HuH-7.5 (cell line): ENCODE results near the gene MAGOH.
"Not testable (repeated sequence)": the region's sequence is repeated elsewhere in the genome, so short reads cannot be mapped to it uniquely, and the experiment has no call there.

Experiments
- DNase-seq: peaks from one replicate; pipeline ENCODE4 v3.0.0; 2011; ENCODE audit warnings: low spot score

MAGOH gene

DNA sequence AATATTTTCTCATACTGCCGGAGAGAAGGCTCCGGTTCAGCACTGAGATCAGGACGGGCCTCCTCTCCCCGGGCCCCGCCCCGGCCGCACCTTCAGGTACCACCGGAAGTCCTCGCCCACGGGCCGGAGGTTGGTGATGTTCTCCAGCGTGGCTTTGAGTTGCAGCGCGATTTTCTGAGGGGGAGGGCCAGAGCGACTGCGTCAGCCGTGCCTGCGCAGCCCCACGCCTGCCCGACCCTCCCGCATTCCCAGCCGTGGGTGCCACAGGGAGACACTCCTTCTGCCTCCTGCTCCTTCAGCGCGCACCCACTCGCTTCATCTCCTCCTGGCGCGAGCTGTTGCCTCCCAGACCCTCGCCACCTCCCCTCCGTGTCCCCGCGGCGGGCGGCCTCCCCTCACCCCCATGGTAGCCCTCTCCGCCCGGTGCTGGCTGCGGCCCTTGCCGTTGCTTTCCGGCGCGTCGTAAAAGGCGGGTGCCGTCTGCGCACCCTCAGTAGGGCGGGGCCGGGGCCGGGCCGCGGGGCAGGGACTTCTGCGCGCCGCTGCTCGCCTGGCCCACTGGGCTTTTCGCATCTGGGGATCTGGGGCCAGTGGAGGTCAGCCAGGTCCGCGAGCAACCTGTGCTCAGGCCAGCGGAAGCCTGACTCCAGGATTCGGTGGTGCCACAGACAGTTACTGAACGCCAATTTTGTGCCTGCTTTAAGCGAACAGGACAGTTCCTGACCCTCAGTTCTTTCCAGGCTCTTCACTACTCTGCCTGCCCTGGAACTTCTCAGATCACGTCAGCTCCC is 18.0 kb downstream of the MAGOH start, which contains the start of gene CZIB:
Gene CZIB, minus strand, starts transcription at position 464 of the 791 bp plus-strand sequence. Its CDS starts 59 bp downstream, at position 405.
- peak; percentile 77 for DNase-seq

DNA sequence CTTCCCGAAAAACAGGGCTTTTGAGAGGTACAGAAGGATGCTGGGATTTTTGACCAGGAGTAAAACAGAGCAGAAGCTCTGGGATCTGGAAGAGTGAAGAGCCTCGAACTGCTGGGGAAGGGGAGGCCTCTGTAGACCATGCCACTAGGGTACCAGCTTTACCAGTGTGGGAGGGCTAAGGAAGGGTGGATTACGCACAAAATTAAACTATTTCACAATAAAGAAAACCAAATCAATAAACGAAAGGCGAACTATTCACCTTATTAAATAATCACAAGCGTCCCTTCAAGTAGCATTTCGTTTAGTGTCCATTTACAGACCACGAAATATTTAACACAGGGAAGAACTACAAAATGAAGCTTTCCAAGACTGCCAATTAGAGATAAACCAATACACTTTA is 18.6 kb downstream of the MAGOH start:
- DNase-seq = no peak

DNA sequence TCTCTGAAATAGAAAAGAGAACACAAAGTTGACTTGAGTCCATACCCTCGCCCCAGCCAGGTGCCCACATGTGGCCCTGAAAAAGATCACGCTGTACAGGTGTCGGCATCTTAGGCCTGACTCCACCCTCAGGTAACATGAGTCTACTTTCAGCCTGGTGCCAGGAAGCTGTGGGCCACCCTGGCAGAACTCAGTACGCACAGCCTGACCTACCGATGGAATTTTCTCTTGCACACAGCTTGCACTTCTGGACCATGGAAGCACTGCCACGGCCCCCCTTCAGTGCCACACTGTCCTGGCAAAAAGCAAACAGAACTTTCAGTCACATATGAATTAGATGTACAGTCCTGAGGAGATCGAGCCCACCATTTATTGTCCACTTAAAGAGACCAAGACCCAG is 20.1 kb downstream of the MAGOH start:
- DNase-seq = no peak

DNA sequence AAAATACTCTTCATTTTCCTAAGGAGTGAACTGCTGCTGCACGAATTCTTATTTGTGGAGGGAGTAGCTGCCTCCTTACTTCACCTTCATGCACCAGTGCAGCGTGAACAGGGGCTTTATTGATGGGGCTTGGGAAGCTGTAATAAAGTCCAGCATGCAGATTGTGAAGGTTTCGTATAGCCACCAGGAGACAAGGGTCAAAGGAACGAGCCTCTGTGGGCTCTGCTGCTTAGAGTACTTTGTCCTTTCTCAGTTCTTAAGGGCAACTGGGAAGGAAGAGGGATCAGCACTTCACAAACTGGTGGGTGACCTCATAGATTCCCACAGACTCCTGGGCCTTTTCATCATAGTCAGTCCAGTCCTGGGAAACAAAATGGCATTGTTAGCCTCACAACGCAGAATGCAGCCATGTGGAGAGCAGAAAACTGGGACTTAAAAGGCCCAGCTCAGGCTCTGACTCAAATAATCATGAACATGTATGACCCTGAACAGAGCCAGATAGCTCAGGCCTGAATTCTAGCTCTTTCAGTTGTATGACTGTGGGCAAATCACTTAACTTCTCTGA is 23.9 kb downstream of the MAGOH start:
- no peak for DNase-seq

DNA sequence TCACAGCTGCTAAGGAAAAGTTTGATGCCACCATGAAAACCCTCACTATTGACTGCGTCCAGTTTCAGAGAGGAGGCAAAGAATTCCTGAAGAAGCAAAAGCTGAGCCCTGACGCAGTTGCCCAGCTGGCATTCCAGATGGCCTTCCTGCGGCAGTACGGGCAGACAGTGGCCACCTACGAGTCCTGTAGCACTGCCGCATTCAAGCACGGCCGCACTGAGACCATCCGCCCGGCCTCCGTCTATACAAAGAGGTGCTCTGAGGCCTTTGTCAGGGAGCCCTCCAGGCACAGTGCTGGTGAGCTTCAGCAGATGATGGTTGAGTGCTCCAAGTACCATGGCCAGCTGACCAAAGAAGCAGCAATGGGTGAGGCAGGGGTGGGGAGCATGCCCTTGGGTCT is 27.4 kb downstream of the MAGOH start:
- DNase-seq = no peak

DNA sequence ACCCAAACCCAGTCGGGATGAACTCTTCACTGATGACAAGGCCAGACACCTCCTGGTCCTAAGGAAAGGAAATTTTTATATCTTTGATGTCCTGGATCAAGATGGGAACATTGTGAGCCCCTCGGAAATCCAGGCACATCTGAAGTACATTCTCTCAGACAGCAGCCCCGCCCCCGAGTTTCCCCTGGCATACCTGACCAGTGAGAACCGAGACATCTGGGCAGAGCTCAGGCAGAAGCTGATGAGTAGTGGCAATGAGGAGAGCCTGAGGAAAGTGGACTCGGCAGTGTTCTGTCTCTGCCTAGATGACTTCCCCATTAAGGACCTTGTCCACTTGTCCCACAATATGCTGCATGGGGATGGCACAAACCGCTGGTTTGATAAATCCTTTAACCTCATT is 28.0 kb downstream of the MAGOH start:
- DNase-seq = no peak

DNA sequence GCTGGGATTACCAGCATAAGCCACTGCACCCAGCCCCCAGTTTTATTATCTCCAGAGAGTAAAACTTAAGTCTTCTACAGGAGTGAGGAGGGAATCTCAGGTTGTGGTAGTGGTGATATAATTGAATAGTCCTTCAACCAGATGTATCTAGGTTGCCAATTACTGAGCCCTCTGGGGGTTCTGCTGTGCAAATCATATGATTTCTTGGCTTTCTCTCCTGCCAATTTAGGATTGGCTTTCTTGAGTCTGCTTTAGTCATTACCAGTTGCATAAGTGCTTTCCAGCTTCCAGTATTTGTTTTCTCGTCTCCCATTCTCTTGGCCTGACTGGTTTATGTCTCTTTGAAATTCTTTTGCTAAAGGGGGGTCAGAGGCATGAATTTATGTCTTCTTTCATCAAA is 30.6 kb downstream of the MAGOH start:
- no peak for DNase-seq

DNA sequence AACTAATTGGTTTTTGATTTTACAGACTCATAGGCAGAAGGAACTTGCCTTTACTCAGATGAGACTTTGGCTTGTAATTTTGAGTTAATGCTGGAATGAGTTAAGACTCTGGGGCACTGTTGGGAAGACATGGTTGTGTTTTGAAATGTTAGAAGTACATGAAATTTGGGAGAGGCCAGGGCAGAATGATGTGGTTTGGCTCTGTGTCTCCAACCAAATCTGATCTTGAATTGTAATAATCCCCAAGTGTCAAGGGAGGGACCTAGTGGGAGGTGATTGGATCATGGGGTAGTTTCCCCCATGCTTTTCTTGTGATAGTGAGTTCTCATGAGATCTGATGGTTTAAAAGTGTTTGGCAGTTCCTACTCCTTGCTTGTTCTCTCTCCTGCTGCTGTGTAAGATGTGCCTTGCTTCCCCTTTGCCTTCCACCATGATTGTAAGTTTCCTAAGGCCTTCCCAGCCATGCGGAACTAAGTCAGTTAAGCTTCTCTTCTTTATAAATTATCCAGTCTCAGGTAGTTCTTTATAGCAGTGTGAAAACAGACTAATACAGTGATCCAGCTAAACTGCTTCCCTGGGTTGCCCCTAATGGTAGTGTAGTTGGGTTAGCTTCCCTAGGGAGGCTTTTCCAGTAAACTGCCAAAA is 31.5 kb downstream of the MAGOH start:
- DNase-seq = no peak

DNA sequence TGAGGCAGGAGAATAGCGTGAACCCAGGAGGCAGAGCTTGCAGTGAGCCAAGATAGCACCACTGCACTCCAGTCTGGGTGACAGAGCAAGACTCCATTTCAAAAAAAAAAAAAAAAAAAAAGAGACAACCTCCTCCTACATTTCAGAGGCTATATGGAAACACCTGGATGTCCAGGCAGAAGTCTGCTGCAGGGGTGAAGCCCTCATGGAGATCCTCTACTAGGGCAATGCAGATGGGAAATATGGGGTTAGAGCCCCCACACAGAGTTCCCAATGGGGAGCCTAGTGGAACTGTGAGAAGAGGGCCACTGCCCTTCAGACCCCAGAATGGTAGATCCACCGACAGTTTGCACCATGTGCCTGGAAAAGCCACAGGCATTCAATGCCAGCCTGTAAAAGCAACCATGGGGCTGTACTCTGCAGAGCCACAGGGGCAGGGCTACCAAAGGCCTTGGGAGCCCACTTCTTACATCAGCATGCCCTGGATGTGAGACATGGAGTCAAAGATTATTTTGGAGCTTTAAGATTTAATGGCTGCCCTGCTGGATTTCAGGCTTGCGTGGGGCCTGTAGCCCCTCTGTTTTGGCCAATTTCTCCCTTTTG is 32.1 kb downstream of the MAGOH start:
- DNase-seq = not testable (repeated sequence)

DNA sequence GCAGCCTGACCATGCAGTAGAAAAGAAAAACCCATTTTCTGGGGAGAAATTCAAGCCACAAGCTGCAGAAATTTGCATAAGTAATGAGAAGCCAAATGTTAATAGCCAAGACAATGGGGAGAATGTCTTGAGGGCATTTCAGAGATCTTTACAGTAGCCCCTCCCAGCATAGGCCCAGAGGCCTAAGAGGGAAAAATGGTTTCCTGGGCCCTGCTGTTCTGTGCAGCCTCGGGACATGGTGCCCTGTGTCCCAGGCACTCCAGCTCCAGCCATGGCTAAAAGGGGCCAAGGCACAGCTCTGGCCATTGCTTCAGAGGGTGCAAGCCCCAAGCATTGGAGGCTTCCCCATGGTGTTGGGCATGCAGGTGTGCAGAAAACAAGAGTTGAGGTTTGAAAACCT is 32.8 kb downstream of the MAGOH start:
- not testable (repeated sequence) for DNase-seq

DNA sequence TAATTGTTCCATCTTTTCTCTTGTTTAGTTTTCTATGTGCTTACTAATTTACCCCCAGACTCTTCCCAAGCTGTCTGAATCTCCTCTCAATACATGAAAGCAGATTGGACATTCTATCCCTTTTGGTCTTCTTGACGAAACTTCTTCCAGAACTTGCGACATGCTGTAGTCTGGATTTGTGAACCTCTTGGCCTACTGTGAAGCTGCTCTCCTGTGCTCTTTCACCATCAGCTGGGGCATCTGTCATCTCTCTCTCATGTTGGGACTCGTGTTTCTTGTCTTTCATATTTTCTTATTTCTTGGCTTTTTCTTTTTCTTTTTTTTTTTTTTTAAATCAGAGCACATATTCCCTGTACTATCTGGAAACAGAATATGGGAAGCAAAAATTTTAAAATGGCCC is 34.9 kb downstream of the MAGOH start:
- DNase-seq = no peak

DNA sequence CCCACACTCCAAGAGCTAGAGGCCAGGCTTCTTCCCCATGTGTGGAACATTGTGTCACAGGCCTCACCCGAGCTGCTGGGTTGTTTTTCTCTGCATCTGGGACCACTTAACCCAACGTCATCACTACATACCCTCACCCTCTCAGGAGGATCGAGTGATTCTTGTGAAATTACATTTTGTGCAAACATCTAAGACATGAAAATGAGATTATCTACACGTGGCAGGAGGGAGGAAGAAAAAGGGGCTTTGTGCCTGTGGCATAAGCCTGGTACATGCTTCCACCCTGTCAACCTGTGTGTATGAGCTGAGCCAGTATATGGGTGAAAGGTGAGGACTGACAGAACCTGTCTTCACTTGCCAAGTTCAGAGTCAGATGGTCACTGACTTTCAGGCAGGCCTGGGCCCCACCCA is 40.1 kb downstream of the MAGOH start:
- DNase-seq = no peak

DNA sequence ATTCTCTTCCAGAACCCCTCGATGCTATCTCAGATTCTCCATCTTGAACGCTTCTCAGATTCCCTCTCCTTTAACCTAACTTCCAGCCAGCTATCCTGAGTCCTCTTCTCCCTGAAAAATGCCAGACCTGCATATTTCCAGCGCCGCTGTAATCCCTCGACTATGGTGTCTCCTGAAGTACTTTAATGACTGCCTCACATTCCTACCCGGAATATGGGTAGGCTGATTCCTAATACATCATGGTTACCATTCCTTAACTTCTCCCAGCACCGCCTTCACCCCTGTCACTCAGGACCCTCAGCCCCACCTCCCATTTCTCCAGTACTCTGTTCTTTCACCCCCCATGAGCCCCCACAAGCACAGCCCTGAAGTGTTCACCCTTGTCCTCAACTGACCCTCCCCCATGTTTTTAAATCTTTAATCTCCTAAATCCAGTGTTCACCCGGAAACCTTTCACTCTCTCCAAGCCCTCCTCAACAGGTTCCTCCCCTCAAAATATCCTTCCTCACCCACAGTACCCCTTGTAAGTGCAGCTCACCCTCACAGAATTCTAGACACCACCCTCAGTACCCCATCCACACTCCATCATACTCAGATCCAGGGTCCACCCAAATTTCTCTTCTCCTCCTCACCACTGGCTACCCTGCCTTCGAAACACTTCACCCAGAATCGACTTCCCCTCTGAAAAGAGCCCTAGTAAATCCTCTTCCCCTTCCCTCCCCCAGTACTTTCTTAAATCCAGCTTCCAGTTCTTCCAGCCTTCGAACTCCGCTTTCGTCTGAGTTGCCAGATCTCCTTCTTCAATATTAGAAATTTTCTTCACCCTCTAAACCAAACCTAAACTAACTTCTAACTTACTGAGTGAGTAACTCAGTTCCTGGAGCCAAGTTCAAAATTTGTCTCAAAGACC is 40.8 kb downstream of the MAGOH start:
- no peak for DNase-seq

DNA sequence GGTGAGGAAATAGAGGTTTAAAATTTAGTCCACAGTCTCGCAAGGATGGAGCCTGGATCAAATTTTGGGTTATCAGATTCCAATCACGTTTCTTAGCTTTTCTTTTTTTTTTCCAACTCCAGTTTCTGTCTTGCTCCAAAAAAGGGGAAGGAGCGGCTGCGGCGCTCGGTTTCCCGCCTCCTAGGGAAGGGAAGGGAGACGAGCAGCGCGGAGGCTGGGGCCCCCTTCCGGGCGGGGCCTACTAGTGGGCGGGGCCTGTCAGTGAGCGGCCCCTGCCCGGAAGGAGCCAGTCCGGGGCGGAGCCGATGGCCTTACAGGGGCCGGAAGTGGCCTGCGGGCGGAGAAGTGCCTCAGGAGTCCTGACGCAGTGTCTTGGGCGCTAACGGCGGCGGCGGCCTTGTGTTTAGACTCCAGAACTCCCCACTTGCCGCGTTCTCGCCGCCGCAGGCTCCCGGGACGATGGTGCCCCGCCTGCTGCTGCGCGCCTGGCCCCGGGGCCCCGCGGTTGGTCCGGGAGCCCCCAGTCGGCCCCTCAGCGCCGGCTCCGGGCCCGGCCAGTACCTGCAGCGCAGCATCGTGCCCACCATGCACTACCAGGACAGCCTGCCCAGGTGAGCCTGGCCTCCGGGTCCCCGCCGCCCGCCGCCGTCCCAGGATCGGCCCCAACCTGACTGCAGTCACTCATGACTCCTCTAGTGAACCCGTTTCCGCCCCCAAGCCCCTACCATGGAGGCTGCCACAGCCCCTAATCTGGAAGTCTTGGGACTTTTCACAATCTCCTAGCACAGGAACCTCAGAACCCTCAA is 41.6 kb downstream of the MAGOH start, which contains the start of gene CPT2:
Gene CPT2, plus strand, starts transcription at position 340 of the 806 bp plus-strand sequence. Its CDS starts 120 bp downstream, at position 460.
- peak; percentile 85 for DNase-seq

DNA sequence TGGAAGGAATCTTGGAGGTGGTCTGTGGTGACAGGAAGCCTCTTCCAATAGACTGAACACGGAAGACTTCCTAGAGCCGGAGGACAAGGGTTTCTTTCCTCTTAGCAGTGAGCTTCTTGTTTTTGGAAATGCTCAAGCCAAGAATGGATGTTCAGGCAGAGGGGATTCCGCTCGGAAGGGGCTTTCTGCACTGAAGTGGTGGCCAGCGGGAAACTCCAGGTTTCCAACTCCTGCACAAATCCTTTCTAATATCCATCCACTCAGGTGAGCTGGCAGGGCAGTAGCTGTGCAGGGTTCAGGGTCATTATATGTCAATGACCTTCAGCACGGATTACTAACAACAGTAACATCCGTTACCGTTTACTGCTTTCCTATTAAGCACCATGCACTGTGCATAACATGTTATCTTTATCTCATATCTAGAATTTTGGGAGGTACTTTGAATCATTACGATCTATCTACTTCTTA is 42.3 kb downstream of the MAGOH start:
- DNase-seq = peak; percentile 52

DNA sequence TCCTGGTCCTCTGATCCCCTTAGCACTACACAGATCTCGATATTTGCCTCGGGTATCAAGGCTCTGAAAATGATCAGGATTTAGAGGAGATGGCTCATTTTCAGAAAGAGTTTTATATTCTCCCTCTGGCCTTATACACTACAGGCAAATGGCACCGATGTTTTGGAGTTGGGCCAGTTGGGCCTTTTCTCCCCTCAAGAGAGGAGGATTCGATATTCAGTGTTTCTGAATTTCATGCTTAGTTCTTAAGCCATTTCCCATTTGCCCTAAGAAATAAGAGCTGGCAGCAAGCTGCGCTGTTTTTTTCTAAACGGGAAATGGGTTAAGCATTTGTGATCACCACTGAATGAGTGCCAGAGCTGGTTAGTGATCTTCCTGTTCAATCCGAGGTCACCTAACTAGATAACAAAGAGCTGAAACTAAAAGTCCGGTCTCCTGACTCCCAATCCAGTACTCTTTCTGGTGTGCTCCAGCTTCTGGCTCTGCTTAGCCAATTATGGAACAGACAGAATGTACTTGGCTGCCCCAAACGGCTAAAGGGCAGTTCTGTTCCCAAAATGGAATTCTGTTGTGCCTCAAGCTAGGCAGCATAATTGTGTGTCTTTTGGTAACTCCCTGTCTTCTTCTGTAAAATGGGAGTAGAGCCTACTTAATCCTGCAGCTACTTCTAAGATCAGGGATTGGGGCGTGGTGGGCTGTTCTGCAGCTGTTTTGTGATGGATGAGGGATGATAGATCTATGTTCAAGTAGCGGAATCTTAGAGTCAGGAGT is 42.9 kb downstream of the MAGOH start:
- no peak for DNase-seq

DNA sequence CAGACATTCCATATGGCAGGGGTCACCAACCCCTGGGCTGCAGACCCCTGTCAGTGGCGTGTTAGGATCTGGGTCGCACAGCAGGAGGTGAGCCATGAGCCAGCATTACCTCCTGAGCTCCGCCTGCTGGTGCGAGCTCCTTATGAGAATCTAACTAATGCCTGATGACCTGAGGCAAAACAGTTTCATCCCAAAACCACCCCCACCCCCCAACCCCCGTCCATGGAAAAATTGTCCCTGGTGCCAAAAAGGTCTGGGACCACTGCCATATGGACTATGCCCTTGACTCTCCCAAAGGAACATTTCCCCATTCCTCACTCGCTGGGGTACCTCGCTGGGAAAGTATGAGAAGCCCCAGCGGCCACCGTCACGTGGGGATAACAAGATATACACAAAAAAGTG is 48.1 kb downstream of the MAGOH start:
- no peak for DNase-seq

DNA sequence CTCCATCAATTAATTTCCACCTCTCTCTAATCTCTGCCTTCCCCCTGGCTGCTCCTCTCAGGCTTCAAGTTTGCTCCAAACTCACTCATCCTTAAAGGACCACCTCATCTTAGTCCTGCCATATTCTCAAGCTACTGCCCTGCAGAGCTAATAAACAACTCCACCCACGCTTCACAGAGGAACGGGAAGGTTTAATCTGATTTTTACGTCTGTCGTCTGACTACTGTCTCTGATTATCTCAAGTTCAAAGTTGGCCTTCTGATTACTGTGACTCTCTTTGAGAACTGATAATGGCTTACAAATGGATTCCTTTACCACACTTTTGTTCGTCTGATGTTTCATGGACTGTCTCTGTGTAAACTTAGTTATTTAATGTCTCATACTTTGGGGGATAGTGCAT is 49.3 kb downstream of the MAGOH start:
- DNase-seq = no peak

DNA sequence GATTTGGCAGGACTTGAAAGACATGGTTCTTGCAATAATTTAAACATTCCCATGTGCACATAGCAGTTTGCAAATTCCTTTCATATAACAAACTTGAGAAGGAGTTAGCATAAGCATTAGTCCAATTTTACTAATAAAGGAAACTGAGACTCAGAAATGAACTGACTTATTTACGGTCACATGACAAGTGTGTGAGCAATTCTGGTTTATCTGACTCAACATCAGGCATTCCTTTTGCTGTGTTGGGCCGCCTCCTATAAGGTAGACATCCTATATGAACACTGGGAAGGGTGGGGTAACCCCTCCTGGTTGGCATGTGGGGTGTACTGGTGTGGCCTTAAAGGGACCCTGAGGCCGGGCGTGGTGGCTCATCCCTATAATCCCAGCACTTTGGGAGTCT is 50.2 kb downstream of the MAGOH start:
- no peak for DNase-seq

DNA sequence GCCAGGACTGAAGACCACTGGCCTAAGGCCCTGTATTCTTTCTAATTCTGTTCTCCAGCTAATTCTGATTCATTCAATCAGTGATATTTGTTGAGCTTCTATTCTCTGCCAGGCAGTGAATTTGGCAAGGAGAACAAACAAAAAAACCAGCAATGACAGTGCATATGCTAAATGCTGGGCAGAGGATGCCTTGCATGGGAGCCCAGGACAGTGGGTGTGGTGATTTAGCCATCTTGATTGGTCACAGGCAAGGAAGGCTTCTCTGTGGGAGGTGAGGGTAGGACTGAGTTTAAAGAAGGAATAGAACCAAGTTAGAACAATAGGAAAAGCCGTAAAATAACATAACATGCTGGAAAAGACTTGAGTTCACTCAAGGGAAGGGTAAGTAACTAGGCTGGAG is 50.9 kb downstream of the MAGOH start:
- DNase-seq = no peak
